Measurements from ENCODE around the gene MYO18B. TPM values are rescaled to one million over a fixed set of nuclear protein-coding genes. Genes with fewer than 3 reads are reported as not detected.

MYO18B gene
- total RNA-seq, 1 experiment from 2014 or later = 0.05 TPM

DNA sequence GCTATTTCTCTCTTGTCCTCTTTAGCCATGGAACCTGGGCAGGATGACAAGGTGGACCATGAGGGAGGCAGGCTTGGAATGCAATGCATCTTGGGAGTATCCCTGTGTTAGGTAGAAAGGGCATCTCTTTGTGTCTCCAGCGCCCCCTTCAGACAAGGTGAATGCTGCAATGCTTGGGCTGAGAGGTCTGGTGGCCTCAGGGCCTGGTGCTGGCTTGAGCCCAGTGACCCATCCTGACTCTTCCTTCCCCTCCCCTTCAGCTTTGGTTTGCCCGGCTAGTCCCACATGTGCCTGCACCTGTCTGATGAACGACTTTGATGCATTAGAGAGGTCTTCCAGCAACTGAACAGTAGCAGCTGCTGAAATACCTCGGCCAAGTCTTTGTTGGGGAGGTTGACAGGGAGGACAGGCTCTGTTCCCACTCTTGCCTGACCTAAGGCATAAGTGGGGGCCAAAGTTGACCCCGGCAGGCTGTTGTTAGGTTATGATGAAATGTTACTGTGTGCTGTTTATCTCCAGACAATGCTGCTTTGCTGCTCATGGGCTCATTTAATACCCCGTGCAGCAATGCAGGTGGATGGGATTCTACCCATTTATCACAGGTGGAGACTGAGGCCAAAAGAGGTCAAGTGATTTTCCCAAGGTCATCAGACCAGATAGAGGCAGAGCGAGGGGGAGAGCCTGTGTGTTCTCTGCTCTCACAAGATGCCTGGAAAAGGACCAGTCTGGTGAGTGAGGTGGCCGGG lies 22.5 kb downstream of the MYO18B start:
- intact Hi-C loops (cut with micrococcal nuclease) = no loop called here
- 0 out of 2 replicates have a peak, but pooled peaks have one; percentile 11 for TF ChIP-seq RAD21 (IDR thresholded peaks at IDR 0.05; ENCODE audit: low read depth)
- TF ChIP-seq EZH2phosphoT487 (IDR thresholded peaks at IDR 0.05; ENCODE audit: borderline replicate concordance) = no peak
- TF ChIP-seq, protein P1, sequence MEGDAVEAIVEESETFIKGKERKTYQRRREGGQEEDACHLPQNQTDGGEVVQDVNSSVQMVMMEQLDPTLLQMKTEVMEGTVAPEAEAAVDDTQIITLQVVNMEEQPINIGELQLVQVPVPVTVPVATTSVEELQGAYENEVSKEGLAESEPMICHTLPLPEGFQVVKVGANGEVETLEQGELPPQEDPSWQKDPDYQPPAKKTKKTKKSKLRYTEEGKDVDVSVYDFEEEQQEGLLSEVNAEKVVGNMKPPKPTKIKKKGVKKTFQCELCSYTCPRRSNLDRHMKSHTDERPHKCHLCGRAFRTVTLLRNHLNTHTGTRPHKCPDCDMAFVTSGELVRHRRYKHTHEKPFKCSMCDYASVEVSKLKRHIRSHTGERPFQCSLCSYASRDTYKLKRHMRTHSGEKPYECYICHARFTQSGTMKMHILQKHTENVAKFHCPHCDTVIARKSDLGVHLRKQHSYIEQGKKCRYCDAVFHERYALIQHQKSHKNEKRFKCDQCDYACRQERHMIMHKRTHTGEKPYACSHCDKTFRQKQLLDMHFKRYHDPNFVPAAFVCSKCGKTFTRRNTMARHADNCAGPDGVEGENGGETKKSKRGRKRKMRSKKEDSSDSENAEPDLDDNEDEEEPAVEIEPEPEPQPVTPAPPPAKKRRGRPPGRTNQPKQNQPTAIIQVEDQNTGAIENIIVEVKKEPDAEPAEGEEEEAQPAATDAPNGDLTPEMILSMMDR (IDR thresholded peaks at IDR 0.05 in 2 of 3, conservative IDR thresholded peaks at IDR 0.05 in 1 of 3; ENCODE audit: borderline replicate concordance in 1 of 3, insufficient read depth in 1 of 3, low read depth in 2 of 3, low read length in 2 of 3) = peak in 2 of 3 experiments; percentile 34 to 48; a peak in 4 of 6 replicates
- DNase-seq (ENCODE audit: low read depth, low spot score) (no peak), ATAC-seq (peak; percentile 50; the same call in 1 of the 2 replicates)
- ChIA-PET CTCF (no interaction called here), RAD21 (ENCODE audit: low non-redundant PET in 1 of 2, low total read pairs in 2 of 2, uncharacterized antibody in 2 of 2, unreplicated experiment in 2 of 2) (no interaction called here), POLR2A (no interaction called here)
- H3K36me3 ChIP-seq (ENCODE audit: control insufficient read depth in 1 of 2, insufficient read depth in 2 of 2, low read length in 2 of 2) = no peaks in the 10 kb centered on the region
- peaks cover 8 to 14% of the 10 kb centered on the region in 2 experiments; a peak in 3 of 4 replicates for H3K4me1 ChIP-seq (ENCODE audit: control insufficient read depth in 1 of 2, insufficient read depth in 2 of 2, low read length in 2 of 2)
- H3K4me2 ChIP-seq (ENCODE audit: low read length) = no peak overlapping the region
- H3K27me3 ChIP-seq (ENCODE audit: insufficient read depth, low read length) = no peaks in the 10 kb centered on the region
- H3K9me2 ChIP-seq (ENCODE audit: insufficient read depth) = no peaks in the 10 kb centered on the region
- no peaks in the 10 kb centered on the region for H4K20me1 ChIP-seq (ENCODE audit: insufficient read depth)
- H2AFZ ChIP-seq (ENCODE audit: low read depth, low read length, poor library complexity, severe bottlenecking) = no peak overlapping the region
- no peak overlapping the region for H3K9ac ChIP-seq (ENCODE audit: low read length)
- BruUV-seq (replicated peaks) = no TSS peak
- H3K4me3 ChIP-seq (replicated peaks in 1 of 2; ENCODE audit: low read depth in 1 of 2, low read length in 2 of 2) = no peak overlapping the region
- H3K79me2 ChIP-seq (ENCODE audit: insufficient read depth, low read length) = no peaks in the 10 kb centered on the region
- H3K9me3 ChIP-seq (ENCODE audit: control insufficient read depth in 1 of 2, insufficient read depth in 1 of 2, low read depth in 1 of 2, low read length in 2 of 2) = peaks cover 0 to 3% of the 10 kb centered on the region in 2 experiments; a peak in 1 of 4 replicates
- H3K27ac ChIP-seq (ENCODE audit: low read depth, low read length) = no peak overlapping the region

DNA sequence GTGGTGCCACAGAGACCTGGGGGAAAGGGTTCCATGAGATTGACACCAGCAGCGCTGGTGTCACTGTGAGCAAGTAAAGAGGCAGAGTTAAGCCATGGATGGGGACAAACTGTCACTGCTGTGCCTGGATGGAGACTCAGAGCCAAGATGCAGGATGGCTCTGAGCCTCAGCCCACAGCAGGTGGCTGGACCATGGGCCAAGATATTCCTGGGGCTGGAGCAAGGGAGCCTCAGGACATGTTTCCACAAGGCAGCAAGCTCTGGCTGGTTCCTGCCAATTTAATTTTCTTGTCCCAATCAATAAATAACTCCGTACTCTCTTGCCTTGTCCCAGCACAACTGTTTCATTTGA lies 23.0 kb downstream of the MYO18B start:
- Histone ChIP-seq H3K27ac (ENCODE audit: low read depth, low read length) (no peak overlapping the region), H3K79me2 (ENCODE audit: insufficient read depth, low read length) (no peaks in the 10 kb centered on the region), H3K4me3 (replicated peaks in 1 of 2; ENCODE audit: low read depth in 1 of 2, low read length in 2 of 2) (no peak overlapping the region), H3K9me2 (ENCODE audit: insufficient read depth) (no peaks in the 10 kb centered on the region), H3K27me3 (ENCODE audit: insufficient read depth, low read length) (no peaks in the 10 kb centered on the region), H3K9me3 (ENCODE audit: control insufficient read depth in 1 of 2, insufficient read depth in 1 of 2, low read depth in 1 of 2, low read length in 2 of 2) (peaks cover 0 to 3% of the 10 kb centered on the region in 2 experiments; a peak in 1 of 4 replicates), H3K36me3 (ENCODE audit: control insufficient read depth in 1 of 2, insufficient read depth in 2 of 2, low read length in 2 of 2) (no peaks in the 10 kb centered on the region), H4K20me1 (ENCODE audit: insufficient read depth) (no peaks in the 10 kb centered on the region), H3K4me2 (ENCODE audit: low read length) (no peak overlapping the region), H3K4me1 (ENCODE audit: control insufficient read depth in 1 of 2, insufficient read depth in 2 of 2, low read length in 2 of 2) (peaks cover 7 to 8% of the 10 kb centered on the region in 2 experiments; a peak in 3 of 4 replicates), H3K9ac (ENCODE audit: low read length) (no peak overlapping the region), H2AFZ (ENCODE audit: low read depth, low read length, poor library complexity, severe bottlenecking) (no peak overlapping the region)
- ChIA-PET RAD21 (ENCODE audit: low non-redundant PET in 1 of 2, low total read pairs in 2 of 2, uncharacterized antibody in 2 of 2, unreplicated experiment in 2 of 2) (no interaction called here), POLR2A (no interaction called here), CTCF (no interaction called here)
- intact Hi-C loops (cut with micrococcal nuclease) = no loop called here
- DNase-seq (ENCODE audit: low read depth, low spot score) (no peak), ATAC-seq (no peak)
- no TSS peak for BruUV-seq (replicated peaks)
- no peak for TF ChIP-seq ZFX (IDR thresholded peaks at IDR 0.05)
- TF ChIP-seq SP1 (IDR thresholded peaks at IDR 0.05; ENCODE audit: low read depth) = no peak
- no peak for TF ChIP-seq ELF1 (IDR thresholded peaks at IDR 0.05; ENCODE audit: borderline replicate concordance, low read depth)
- no peak for TF ChIP-seq YY1 (IDR thresholded peaks at IDR 0.05; ENCODE audit: extremely low read depth, insufficient replicate concordance, low read depth, low read length)
- TF ChIP-seq TCF7L2 (IDR thresholded peaks at IDR 0.05; ENCODE audit: borderline replicate concordance, extremely low read depth, insufficient read depth, insufficient read length) = no peak
- no peak for TF ChIP-seq SRF (IDR thresholded peaks at IDR 0.05; ENCODE audit: low read depth)
- TF ChIP-seq RAD21 (IDR thresholded peaks at IDR 0.05; ENCODE audit: low read depth) = no peak
- TF ChIP-seq EGR1 (IDR thresholded peaks at IDR 0.05; ENCODE audit: low read depth) = no peak
- TF ChIP-seq, protein P2, sequence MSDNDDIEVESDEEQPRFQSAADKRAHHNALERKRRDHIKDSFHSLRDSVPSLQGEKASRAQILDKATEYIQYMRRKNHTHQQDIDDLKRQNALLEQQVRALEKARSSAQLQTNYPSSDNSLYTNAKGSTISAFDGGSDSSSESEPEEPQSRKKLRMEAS (IDR thresholded peaks at IDR 0.05) = no peak
- TF ChIP-seq, protein P3, sequence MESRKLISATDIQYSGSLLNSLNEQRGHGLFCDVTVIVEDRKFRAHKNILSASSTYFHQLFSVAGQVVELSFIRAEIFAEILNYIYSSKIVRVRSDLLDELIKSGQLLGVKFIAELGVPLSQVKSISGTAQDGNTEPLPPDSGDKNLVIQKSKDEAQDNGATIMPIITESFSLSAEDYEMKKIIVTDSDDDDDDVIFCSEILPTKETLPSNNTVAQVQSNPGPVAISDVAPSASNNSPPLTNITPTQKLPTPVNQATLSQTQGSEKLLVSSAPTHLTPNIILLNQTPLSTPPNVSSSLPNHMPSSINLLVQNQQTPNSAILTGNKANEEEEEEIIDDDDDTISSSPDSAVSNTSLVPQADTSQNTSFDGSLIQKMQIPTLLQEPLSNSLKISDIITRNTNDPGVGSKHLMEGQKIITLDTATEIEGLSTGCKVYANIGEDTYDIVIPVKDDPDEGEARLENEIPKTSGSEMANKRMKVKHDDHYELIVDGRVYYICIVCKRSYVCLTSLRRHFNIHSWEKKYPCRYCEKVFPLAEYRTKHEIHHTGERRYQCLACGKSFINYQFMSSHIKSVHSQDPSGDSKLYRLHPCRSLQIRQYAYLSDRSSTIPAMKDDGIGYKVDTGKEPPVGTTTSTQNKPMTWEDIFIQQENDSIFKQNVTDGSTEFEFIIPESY (IDR thresholded peaks at IDR 0.05; ENCODE audit: extremely low read depth, insufficient replicate concordance, low read length) = no peak
- TF ChIP-seq SIN3A (IDR thresholded peaks at IDR 0.05; ENCODE audit: low read depth) = no peak
- TF ChIP-seq POLR2A (IDR thresholded peaks at IDR 0.05; ENCODE audit: borderline replicate concordance, extremely low read depth, insufficient read depth, insufficient read length) = no peak
- no peak for TF ChIP-seq JUND (IDR thresholded peaks at IDR 0.05)
- no peak for TF ChIP-seq FOSL1 (IDR thresholded peaks at IDR 0.05; ENCODE audit: low read depth)
- TF ChIP-seq ZNF274 (IDR thresholded peaks at IDR 0.05; ENCODE audit: low read depth, low read length) = no peak
- TF ChIP-seq CEBPB (IDR thresholded peaks at IDR 0.05; ENCODE audit: low read depth) = no peak
